ENCODE measurements around the gene LRRC46. TPM values are rescaled to one million over a fixed set of nuclear protein-coding genes. Genes with fewer than 3 reads are reported as not detected.

Gene LRRC46
- total and polyA plus RNA-seq, 2 donors, result 0.19 to 2.4 TPM

- Histone ChIP-seq H3K4me3 (ENCODE audit: low read length in 2 of 2) (no peak overlapping the region), H3K27me3 (ENCODE audit: control insufficient read depth in 2 of 2, insufficient read depth in 1 of 2, low read length in 1 of 2) (peaks cover 0 to 2% of the 10 kb centered on the region in 2 donors), H3K4me1 (ENCODE audit: control insufficient read depth in 2 of 2, insufficient read depth in 2 of 2, low read length in 2 of 2) (peaks cover 26 to 44% of the 10 kb centered on the region in 2 donors), H3K36me3 (ENCODE audit: control insufficient read depth in 2 of 2, insufficient read depth in 2 of 2, low read length in 1 of 2) (peaks cover 0 to 3% of the 10 kb centered on the region in 2 donors), H3K27ac (ENCODE audit: low read depth in 1 of 2, low read length in 1 of 2) (peak overlapping the region; percentile 7 to 40), H3K9me3 (ENCODE audit: control insufficient read depth in 2 of 2, insufficient read depth in 1 of 2, low read length in 1 of 2) (no peaks in the 10 kb centered on the region)
- DNase-seq (ENCODE audit: low read depth in 6 of 9, low spot score in 9 of 9), result peak in 8 of 9 donors; percentile 30 to 83 (median 60)
- WGBS, result 60% methylated on average over 11 of the region's 11 CpGs
Observed at GRCh38 chr17:47884905-47885730, 53.6 kb downstream of the LRRC46 start.

Other genes starting within 250 kb of the LRRC46 start
- gene KPNB1, start 181.8 kb upstream of the LRRC46 start, total RNA-seq, result 121 TPM
- 91.3 TPM for gene KPNB1, start 181.8 kb upstream of the LRRC46 start, polyA plus RNA-seq
- 1.8 TPM for gene TBKBP1, start 137.5 kb upstream of the LRRC46 start, total RNA-seq
- 9.5 TPM for gene TBKBP1, start 137.5 kb upstream of the LRRC46 start, polyA plus RNA-seq
- gene TBX21, start 98.4 kb upstream of the LRRC46 start, total RNA-seq, result 1.6 TPM
- 1.6 TPM for gene TBX21, start 98.4 kb upstream of the LRRC46 start, polyA plus RNA-seq
- 6.1 TPM for gene OSBPL7, start 9.9 kb upstream of the LRRC46 start, total RNA-seq
- gene OSBPL7, start 9.9 kb upstream of the LRRC46 start, polyA plus RNA-seq, result 13.3 TPM
- gene MRPL10, start 129 bp upstream of the LRRC46 start, total RNA-seq, result 26.7 TPM
- gene MRPL10, start 129 bp upstream of the LRRC46 start, polyA plus RNA-seq, result 41.1 TPM
- 25.3 TPM for gene SCRN2, start 9.6 kb downstream of the LRRC46 start, total RNA-seq
- gene SCRN2, start 9.6 kb downstream of the LRRC46 start, polyA plus RNA-seq, result 39.4 TPM
- 0.28 TPM for gene SP6, start 19.5 kb downstream of the LRRC46 start, total RNA-seq
- gene SP6, start 19.5 kb downstream of the LRRC46 start, polyA plus RNA-seq, result 4.6 TPM
- 1.3 TPM for gene SP2, start 64.6 kb downstream of the LRRC46 start, total RNA-seq
- gene SP2, start 64.6 kb downstream of the LRRC46 start, polyA plus RNA-seq, result 10.6 TPM
- 21.4 TPM for gene PNPO, start 109.9 kb downstream of the LRRC46 start, total RNA-seq
- gene PNPO, start 109.9 kb downstream of the LRRC46 start, polyA plus RNA-seq, result 9.0 TPM
- gene PRR15L, start 126.2 kb downstream of the LRRC46 start, total RNA-seq, result 0.38 TPM
- gene PRR15L, start 126.2 kb downstream of the LRRC46 start, polyA plus RNA-seq, result 1.9 TPM
- gene CDK5RAP3, start 139.4 kb downstream of the LRRC46 start, total RNA-seq, result 125 TPM
- 684 TPM for gene CDK5RAP3, start 139.4 kb downstream of the LRRC46 start, polyA plus RNA-seq
- gene COPZ2, start 206.1 kb downstream of the LRRC46 start, total RNA-seq, result 5.5 TPM
- 16.3 TPM for gene COPZ2, start 206.1 kb downstream of the LRRC46 start, polyA plus RNA-seq
- 14.6 TPM for gene NFE2L1, start 216.7 kb downstream of the LRRC46 start, total RNA-seq
- 88.1 TPM for gene NFE2L1, start 216.7 kb downstream of the LRRC46 start, polyA plus RNA-seq

All from thymus (tissue), 11 donors.